Right cardiac atrium (tissue), 5 donors: ENCODE results near the gene MGLL. TPM values are rescaled to one million over a fixed set of nuclear protein-coding genes. Genes with fewer than 3 reads are reported as not detected.

Experiments
- ATAC-seq, 2 donors: fragments of 200-7000 bp; cut with Tn5 transposase; one replicate each; pipeline versions ENCODE4 v1.8.0 to v1.9.1; 2020; ENCODE audit warnings: moderate library complexity in 2 of 2, mild to moderate bottlenecking in 1 of 2
- DNase-seq, 3 donors: peaks; one replicate each; pipeline ENCODE4 v3.0.0-alpha.2; 2020
- H3K27ac ChIP-seq: one replicate; pipeline ENCODE4 v1.5.1; 2013; ENCODE audit warnings: mild to moderate bottlenecking, low read length, control low read depth, moderate library complexity
- H3K27me3 ChIP-seq: one replicate; pipeline ENCODE4 v1.6.1; 2013; ENCODE audit not compliant: control insufficient read depth, insufficient read depth
- H3K4me1 ChIP-seq: one replicate; pipeline ENCODE4 v1.6.1; 2013; ENCODE audit warnings: low read length; ENCODE audit not compliant: control insufficient read depth, insufficient read depth
- H3K4me3 ChIP-seq: one replicate; pipeline ENCODE4 v1.5.1; 2013; ENCODE audit warnings: low read length, control low read depth
- H3K9me3 ChIP-seq: one replicate; pipeline ENCODE4 v1.6.1; 2013; ENCODE audit warnings: low read length; ENCODE audit not compliant: control insufficient read depth
- WGBS: extraction: QIAGEN DNeasy Blood & Tissue Kit; methylation state at CpG from one replicate; pipeline ENCODE4 v1.1.7; 2013; 5-methylcytosine and 5-hydroxymethylcytosine counted together
- intact Hi-C, 4 donors: fragments of 100-400 bp; cut with DNase I; formaldehyde crosslinking; loops; one replicate each; pipeline versions ENCODE4 v1.11.0 to v1.14.0; 2022 to 2023
- polyA plus RNA-seq: library from polyadenylated mRNA; stranded (reverse); fragments of 200-250 nt; gene quantifications from one replicate; pipeline ENCODE4 v1.2.3, GENCODE V29; 2013
- total RNA-seq, 4 donors: library from RNA; stranded (reverse); fragmentation: NEBNext Ultra II Directional; extraction: Animal tissue kit (Norgen Biotek cat#: 25700); gene quantifications; one replicate each; pipeline ENCODE4 v1.2.1, GENCODE V29; 2021
- donor health status: healthy with polysubstance abuse.
- donor health status: DM: no; HTN: yes; CAD: no.
- donor health status: DM: no; HTN: no; CAD: no.
- donor health status: DM: no; HTN: yes; CAD: no; lungs with severe emphysema.
- donor health status: DM: yes; HTN: yes; CAD: no.

MGLL gene
- total and polyA plus RNA-seq, 5 donors: 52.2 to 80.4 (median 64.9) TPM

- no peak overlapping the region for H3K4me3 ChIP-seq
- no peaks in the 10 kb centered on the region for H3K9me3 ChIP-seq
- intact Hi-C loops: no loop called here
- peaks cover 21% of the 10 kb centered on the region for H3K4me1 ChIP-seq
- H3K27me3 ChIP-seq: no peaks in the 10 kb centered on the region
- DNase-seq (no peak), ATAC-seq (no peak)
- no peak overlapping the region for H3K27ac ChIP-seq
- 94% methylated on average over 15 of the region's 15 CpGs for WGBS
Measured at GRCh38 chr3:127720161-127720823, 102.0 kb downstream of the MGLL start.

- Histone ChIP-seq H3K4me1 (peaks cover 26% of the 10 kb centered on the region), H3K9me3 (no peaks in the 10 kb centered on the region), H3K27me3 (no peaks in the 10 kb centered on the region), H3K4me3 (no peak overlapping the region), H3K27ac (no peak overlapping the region)
- intact Hi-C loops: no loop called here
- 95% methylated on average over 8 of the region's 8 CpGs for WGBS
- DNase-seq (no peak), ATAC-seq (no peak)
Measured at GRCh38 chr3:127719369-127719768, 102.9 kb downstream of the MGLL start.

- H3K27me3 ChIP-seq: no peaks in the 10 kb centered on the region
- no peak overlapping the region for H3K27ac ChIP-seq
- peaks cover 28% of the 10 kb centered on the region for H3K4me1 ChIP-seq
- H3K4me3 ChIP-seq: no peak overlapping the region
- no peaks in the 10 kb centered on the region for H3K9me3 ChIP-seq
- WGBS: 43% methylated on average over 3 of the region's 3 CpGs
- intact Hi-C loops: no loop called here
- ATAC-seq (no peak), DNase-seq (no peak)
Measured at GRCh38 chr3:127718916-127719290, 103.4 kb downstream of the MGLL start.

GRCh38 chr3:127718245-127718915 is 103.9 kb downstream of the MGLL start:
- H3K27ac ChIP-seq: peak overlapping the region; percentile 9
- H3K4me1 ChIP-seq: peaks cover 28% of the 10 kb centered on the region
- WGBS: 84% methylated on average over 7 of the region's 7 CpGs

GRCh38 chr3:127717357-127718244 is 104.7 kb downstream of the MGLL start:
- Histone ChIP-seq H3K4me3 (no peak overlapping the region), H3K27me3 (no peaks in the 10 kb centered on the region), H3K27ac (peak overlapping the region; percentile 21), H3K4me1 (peaks cover 26% of the 10 kb centered on the region), H3K9me3 (no peaks in the 10 kb centered on the region)
- peak in 1 of 2 donors; percentile 48 for ATAC-seq
- 62% methylated on average over 14 of the region's 14 CpGs for whole genome bisulfite sequencing
- peak; percentile 19 to 76 (median 56) for DNase-seq
- intact Hi-C loops: no loop called here

More at GRCh38 chr3:127718245-127718915, 103.9 kb downstream of the MGLL start:
- intact Hi-C loops: no loop called here
- no peak for DNase-seq
- no peak overlapping the region for H3K4me3 ChIP-seq
- no peaks in the 10 kb centered on the region for H3K9me3 ChIP-seq
- no peak for ATAC-seq
- no peaks in the 10 kb centered on the region for H3K27me3 ChIP-seq

- DNase-seq (peak in 2 of 3 donors; percentile 5), ATAC-seq (no peak)
- H3K27ac ChIP-seq: peak overlapping the region; percentile 30
- H3K4me1 ChIP-seq: peaks cover 28% of the 10 kb centered on the region
- H3K9me3 ChIP-seq: no peaks in the 10 kb centered on the region
- no peak overlapping the region for H3K4me3 ChIP-seq
- H3K27me3 ChIP-seq: no peaks in the 10 kb centered on the region
- intact Hi-C loops: no loop called here
- 90% methylated on average over 6 of the region's 6 CpGs for WGBS
Measured at GRCh38 chr3:127716384-127716783, 105.9 kb downstream of the MGLL start.

- intact Hi-C loops: no loop called here
- DNase-seq (peak in 2 of 3 donors; percentile 7 to 40), ATAC-seq (no peak)
- WGBS: 55% methylated on average over 8 of the region's 8 CpGs
- Histone ChIP-seq H3K27me3 (no peaks in the 10 kb centered on the region), H3K4me1 (peaks cover 28% of the 10 kb centered on the region), H3K4me3 (no peak overlapping the region), H3K27ac (peak overlapping the region; percentile 65), H3K9me3 (no peaks in the 10 kb centered on the region)
Measured at GRCh38 chr3:127715532-127715931, 106.8 kb downstream of the MGLL start.

GRCh38 chr3:127714866-127715265 is 107.4 kb downstream of the MGLL start:
- WGBS: 95% methylated on average over 5 of the region's 5 CpGs
- H3K4me1 ChIP-seq: peaks cover 33% of the 10 kb centered on the region
- no peak for ATAC-seq
- peak; percentile 1 to 30 (median 8) for DNase-seq
- intact Hi-C loops: no loop called here
- H3K4me3 ChIP-seq: no peak overlapping the region
- no peaks in the 10 kb centered on the region for H3K27me3 ChIP-seq
- no peaks in the 10 kb centered on the region for H3K9me3 ChIP-seq
- peak overlapping the region; percentile 37 for H3K27ac ChIP-seq

GRCh38 chr3:127714125-127714571 is 108.2 kb downstream of the MGLL start:
- Histone ChIP-seq H3K4me1 (peaks cover 36% of the 10 kb centered on the region), H3K27me3 (no peaks in the 10 kb centered on the region), H3K4me3 (no peak overlapping the region), H3K9me3 (no peaks in the 10 kb centered on the region), H3K27ac (peak overlapping the region; percentile 37)
- intact Hi-C loops: no loop called here
- 58% methylated on average over 10 of the region's 10 CpGs for WGBS
- ATAC-seq: peak; percentile 47 to 85
- DNase-seq: peak; percentile 27 to 61 (median 56)

GRCh38 chr3:127712881-127713771 is 109.2 kb downstream of the MGLL start:
- H3K27me3 ChIP-seq: no peaks in the 10 kb centered on the region
- intact Hi-C loops: no loop called here
- ATAC-seq: peak; percentile 20 to 30
- peak in 2 of 3 donors; percentile 16 to 58 for DNase-seq
- peak overlapping the region; percentile 90 for H3K27ac ChIP-seq
- no peak overlapping the region for H3K4me3 ChIP-seq
- peaks cover 36% of the 10 kb centered on the region for H3K4me1 ChIP-seq
- WGBS: 51% methylated on average over 9 of the region's 9 CpGs
- no peaks in the 10 kb centered on the region for H3K9me3 ChIP-seq
